ENCODE data around the gene RNF224.

DNA sequence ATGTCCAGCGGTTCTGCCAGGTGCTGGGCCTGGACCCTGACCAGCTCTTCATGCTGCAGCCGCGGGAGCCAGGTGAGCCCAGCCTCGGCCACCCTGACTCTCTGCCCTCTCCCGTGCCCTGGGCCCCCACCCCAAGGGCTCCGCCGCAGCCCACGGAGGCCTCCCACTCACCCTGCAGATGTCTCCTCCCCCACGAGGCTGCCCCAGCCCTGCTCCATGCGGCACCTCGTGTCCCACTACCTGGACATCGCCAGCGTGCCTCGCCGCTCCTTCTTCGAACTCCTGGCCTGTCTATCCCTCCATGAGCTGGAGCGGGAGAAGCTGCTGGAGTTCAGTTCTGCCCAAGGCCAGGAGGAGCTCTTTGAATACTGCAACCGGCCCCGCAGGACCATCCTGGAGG is 12.7 kb upstream of the RNF224 start:
- TF ChIP-seq, protein P1, sequence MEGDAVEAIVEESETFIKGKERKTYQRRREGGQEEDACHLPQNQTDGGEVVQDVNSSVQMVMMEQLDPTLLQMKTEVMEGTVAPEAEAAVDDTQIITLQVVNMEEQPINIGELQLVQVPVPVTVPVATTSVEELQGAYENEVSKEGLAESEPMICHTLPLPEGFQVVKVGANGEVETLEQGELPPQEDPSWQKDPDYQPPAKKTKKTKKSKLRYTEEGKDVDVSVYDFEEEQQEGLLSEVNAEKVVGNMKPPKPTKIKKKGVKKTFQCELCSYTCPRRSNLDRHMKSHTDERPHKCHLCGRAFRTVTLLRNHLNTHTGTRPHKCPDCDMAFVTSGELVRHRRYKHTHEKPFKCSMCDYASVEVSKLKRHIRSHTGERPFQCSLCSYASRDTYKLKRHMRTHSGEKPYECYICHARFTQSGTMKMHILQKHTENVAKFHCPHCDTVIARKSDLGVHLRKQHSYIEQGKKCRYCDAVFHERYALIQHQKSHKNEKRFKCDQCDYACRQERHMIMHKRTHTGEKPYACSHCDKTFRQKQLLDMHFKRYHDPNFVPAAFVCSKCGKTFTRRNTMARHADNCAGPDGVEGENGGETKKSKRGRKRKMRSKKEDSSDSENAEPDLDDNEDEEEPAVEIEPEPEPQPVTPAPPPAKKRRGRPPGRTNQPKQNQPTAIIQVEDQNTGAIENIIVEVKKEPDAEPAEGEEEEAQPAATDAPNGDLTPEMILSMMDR (IDR thresholded peaks at IDR 0.05), result no peak
- no peak for TF ChIP-seq ZFX (IDR thresholded peaks at IDR 0.05; ENCODE audit: borderline replicate concordance)

Measured in 22Rv1 (cell line).